GM12878 (cell line): ENCODE results near the gene ANP32E. TPM values are rescaled to one million over a fixed set of nuclear protein-coding genes. Genes with fewer than 3 reads are reported as not detected.

Source experiments
- ATAC-seq: fragments of 200-7000 bp; cut with Tn5 transposase; 3 replicates; pipeline ENCODE4 v1.9.1; 2020; ENCODE audit warnings: mild to moderate bottlenecking, moderate library complexity
- BruUV-seq: library from RNA; stranded (reverse); fragments of 400-500 nt; replicated peaks from 2 replicates; lab custom pipeline; 2021; lab: Mats Ljungman, UMichigan
- CTCF ChIA-PET: fragments of 300-600 bp; sonication (Branson Sonifier 250); formaldehyde crosslinking; extraction: SDS; loops from one replicate; lab custom pipeline; 2021; ENCODE audit warnings: inconsistent platforms; lab: Yijun Ruan, JAX
- POLR2A ChIA-PET: fragments of 350-600 bp; formaldehyde crosslinking; extraction: SDS; loops from one replicate; lab custom pipeline; 2021; ENCODE audit warnings: inconsistent platforms; lab: Charles Lee
- RAD21 ChIA-PET: fragments of 300-600 bp; sonication (Branson Sonifier 250); formaldehyde crosslinking; loops from one replicate; lab custom pipeline; 2023; ENCODE audit warnings: antibody characterized with exemption; ENCODE audit not compliant: unreplicated experiment; lab: Charles Lee
- SMC1A ChIA-PET: fragments of 300-600 bp; sonication (Branson Sonifier 250); formaldehyde crosslinking; loops from one replicate; lab custom pipeline; 2023; ENCODE audit not compliant: unreplicated experiment, uncharacterized antibody; lab: Charles Lee
- DNase-seq: peaks from one replicate; pipeline ENCODE4 v3.0.0-alpha.2; 2011; ENCODE audit warnings: low read depth, low spot score
- FAIRE-seq: peaks from 3 replicates; lab custom pipeline; 2011; peaks lifted over from hg19 to GRCh38; lab: Jason Lieb, UNC
- H2AFZ ChIP-seq: 2 replicates; pipeline ENCODE4 v1.6.0; 2011; ENCODE audit warnings: low read depth, low read length, control low read depth; ENCODE audit not compliant: control insufficient read depth
- H3K27ac ChIP-seq: 2 replicates; pipeline ENCODE4 v1.5.1; 2011; ENCODE audit warnings: control low read depth; ENCODE audit not compliant: control insufficient read depth, insufficient read depth
- H3K27me3 ChIP-seq, 2 experiments: replicated peaks in 1 of 2; 2 replicates each; pipeline versions ENCODE4 v1.6.0 to v1.6.1; 2011; ENCODE audit warnings: low read length in 1 of 2; ENCODE audit not compliant: control insufficient read depth in 2 of 2, insufficient read depth in 2 of 2
- H3K36me3 ChIP-seq, 2 experiments: 2 replicates each; pipeline ENCODE4 v1.5.1; 2011; ENCODE audit warnings: low read length in 1 of 2; ENCODE audit not compliant: control insufficient read depth in 2 of 2, insufficient read depth in 2 of 2
- H3K4me1 ChIP-seq: 2 replicates; pipeline ENCODE4 v1.6.1; 2011; ENCODE audit warnings: mild to moderate bottlenecking, low read length, moderate library complexity, mixed read lengths; ENCODE audit not compliant: control insufficient read depth, insufficient read depth
- H3K4me2 ChIP-seq: 2 replicates; pipeline ENCODE4 v1.6.0; 2011; ENCODE audit warnings: control low read depth; ENCODE audit not compliant: control insufficient read depth, insufficient read depth
- H3K4me3 ChIP-seq: fragments of 200-600 bp; sonication (generic); 2 replicates; pipeline ENCODE4 v1.5.1; 2016
- H3K79me2 ChIP-seq: 2 replicates; pipeline ENCODE4 v1.6.0; 2011; ENCODE audit warnings: low read length; ENCODE audit not compliant: control insufficient read depth, insufficient read depth
- H3K9ac ChIP-seq: 2 replicates; pipeline ENCODE4 v1.8.0; 2011; ENCODE audit warnings: low read length, control low read depth, mixed read lengths; ENCODE audit not compliant: control insufficient read depth, insufficient read depth
- H3K9me3 ChIP-seq: replicated peaks from 3 replicates; pipeline ENCODE4 v1.5.1; 2011; ENCODE audit warnings: mild to moderate bottlenecking, low read length; ENCODE audit not compliant: control insufficient read depth, insufficient read depth
- H4K20me1 ChIP-seq: 2 replicates; pipeline ENCODE4 v1.6.0; 2011; ENCODE audit not compliant: control insufficient read depth, insufficient read depth
- BHLHE40 ChIP-seq, 2 experiments: fragments of 450-650 bp in 1 of 2; IDR thresholded peaks; 2 replicates each; pipeline ENCODE4 v1.6.1; 2011 to 2017; ENCODE audit warnings: low read depth in 2 of 2, borderline replicate concordance in 1 of 2, improper control_type of control experiment in 1 of 2, low read length in 1 of 2, mild to moderate bottlenecking in 1 of 2
- EGR1 ChIP-seq, 2 experiments: IDR thresholded peaks; 1 replicate in 1 of 2; 2 replicates in 1 of 2; pipeline ENCODE4 v1.6.1; 2011 to 2012; ENCODE audit warnings: low read depth in 2 of 2, low read length in 2 of 2, borderline replicate concordance in 1 of 2, mild to moderate bottlenecking in 1 of 2, moderate library complexity in 1 of 2
- ESRRA ChIP-seq: IDR thresholded peaks from 2 replicates; pipeline ENCODE4 v1.6.1; 2012; ENCODE audit warnings: mild to moderate bottlenecking, low read length, improper control_type of control experiment
- POLR2A ChIP-seq: IDR thresholded peaks from 2 replicates; pipeline ENCODE4 v1.6.1; 2011; ENCODE audit warnings: low read depth, mild to moderate bottlenecking, low read length
- WGBS: methylation state at CpG from one replicate; pipeline ENCODE4 v1.1.6; 2016; ENCODE audit warnings: low lambda C conversion rate; ENCODE audit not compliant: insufficient replicate concordance, insufficient coverage; ENCODE audit errors: missing lambda C conversion rate; 5-methylcytosine and 5-hydroxymethylcytosine counted together
- in situ Hi-C: fragments of 300-500 bp; cut with MboI; formaldehyde crosslinking; loops from 9 replicates; pipeline ENCODE4 v1.14.3; 2018; ENCODE audit warnings: mixed read lengths
- intact Hi-C: fragments of 100-400 bp; cut with micrococcal nuclease; formaldehyde crosslinking; loops from one replicate; pipeline ENCODE4 v1.14.2; 2022; ENCODE audit not compliant: unreplicated experiment
- polyA plus RNA-seq, 11 experiments: library from polyadenylated mRNA; depleted of rRNA in 4 of 11; unstranded in 6 of 11; stranded (reverse) in 5 of 11; fragments of >200 nt; fragmentation: Nextera tagmentation in 4 of 11; fragmentation: Illumina TruSeq in 1 of 11; extraction: Ambion mirVana in 4 of 11; extraction: Trizol in 1 of 11; gene quantifications; 1 replicate in 1 of 11; 2 replicates in 10 of 11; pipeline versions ENCODE4 v1.2.1 to v1.2.3, GENCODE V29; 2011 to 2016; ENCODE audit warnings: inconsistent platforms in 2 of 11, missing spikeins in 2 of 11, low read depth in 1 of 11
- total RNA-seq, 4 experiments: library from RNA; depleted of rRNA in 3 of 4; stranded (reverse); fragments of >200 nt in 3 of 4; fragmentation: Illumina TruSeq in 1 of 4; extraction: Trizol in 1 of 4; gene quantifications; 2 replicates each; pipeline versions ENCODE4 v1.2.1 to v1.2.3, GENCODE V29; 2013 to 2021
- TF ChIP-seq, protein P1 (sequence below): IDR thresholded peaks from 2 replicates; pipeline ENCODE4 v1.6.1; 2011; ENCODE audit warnings: borderline replicate concordance, low read depth, mild to moderate bottlenecking, moderate library complexity, low read length; ENCODE audit not compliant: insufficient read depth, poor library complexity, severe bottlenecking

ANP32E gene
- total and polyA plus RNA-seq, 10 of the 15 experiments (the other 5 are each of a cell fraction or from before 2014, with no cell fraction given) = 59.2 to 250 (median 121) TPM

DNA sequence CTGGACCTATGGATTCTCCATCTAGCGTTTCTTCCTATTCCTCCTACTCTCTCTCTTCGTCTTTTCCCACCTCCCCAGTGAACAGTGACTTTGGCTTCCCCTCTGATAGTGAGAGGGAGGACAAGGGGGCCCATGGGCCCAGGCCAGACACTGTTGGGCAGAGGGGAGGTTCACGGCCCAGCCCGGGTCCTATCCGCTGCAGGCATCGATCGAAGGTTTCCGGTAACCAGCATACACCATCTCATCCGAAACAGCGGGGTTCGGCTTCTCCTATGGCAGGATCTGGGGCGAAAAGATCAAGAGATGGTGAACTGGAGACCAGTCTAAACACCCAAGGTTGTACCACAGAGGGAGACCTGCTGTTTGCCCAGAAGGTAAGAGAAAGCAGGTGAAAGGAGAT is 47.3 kb upstream of the ANP32E start:
- BruUV-seq = no TSS peak
- no peak overlapping the region for H3K4me3 ChIP-seq
- no peaks in the 10 kb centered on the region for H3K36me3 ChIP-seq
- no peaks in the 10 kb centered on the region for H4K20me1 ChIP-seq
- DNase-seq (no peak), FAIRE-seq (no peak), ATAC-seq (no peak)
- ChIA-PET CTCF (no interaction called here), RAD21 (no interaction called here), SMC1A (interaction anchor here (0.9 kb wide), 1 partner anchor 27 kb away, joined by 3 read pairs; no protein-coding TSS in a partner anchor), POLR2A (no interaction called here)
- no peak overlapping the region for H3K27ac ChIP-seq
- no peaks in the 10 kb centered on the region for H3K79me2 ChIP-seq
- WGBS = 86% methylated on average over 12 of the region's 12 CpGs
- H3K9ac ChIP-seq = no peak overlapping the region
- in situ Hi-C loops = no loop called here
- H2AFZ ChIP-seq = no peak overlapping the region
- no peak overlapping the region for H3K4me2 ChIP-seq
- no peaks in the 10 kb centered on the region; the same call in 2 of the 3 replicates for H3K9me3 ChIP-seq
- H3K27me3 ChIP-seq = no peaks in the 10 kb centered on the region; a peak in 2 of 4 replicates
- intact Hi-C loops = no loop called here
- peaks cover 9% of the 10 kb centered on the region for H3K4me1 ChIP-seq
- TF ChIP-seq, protein P1, sequence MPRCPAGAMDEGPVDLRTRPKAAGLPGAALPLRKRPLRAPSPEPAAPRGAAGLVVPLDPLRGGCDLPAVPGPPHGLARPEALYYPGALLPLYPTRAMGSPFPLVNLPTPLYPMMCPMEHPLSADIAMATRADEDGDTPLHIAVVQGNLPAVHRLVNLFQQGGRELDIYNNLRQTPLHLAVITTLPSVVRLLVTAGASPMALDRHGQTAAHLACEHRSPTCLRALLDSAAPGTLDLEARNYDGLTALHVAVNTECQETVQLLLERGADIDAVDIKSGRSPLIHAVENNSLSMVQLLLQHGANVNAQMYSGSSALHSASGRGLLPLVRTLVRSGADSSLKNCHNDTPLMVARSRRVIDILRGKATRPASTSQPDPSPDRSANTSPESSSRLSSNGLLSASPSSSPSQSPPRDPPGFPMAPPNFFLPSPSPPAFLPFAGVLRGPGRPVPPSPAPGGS = no peak
- TF ChIP-seq EGR1 (IDR thresholded peaks at IDR 0.05; ENCODE audit: borderline replicate concordance in 1 of 2, low read depth in 2 of 2, low read length in 2 of 2) (no peak), POLR2A (no peak), ESRRA (no peak), BHLHE40 (IDR thresholded peaks at IDR 0.05; ENCODE audit: borderline replicate concordance in 1 of 2, low read depth in 2 of 2, low read length in 1 of 2) (no peak)
